Measurements from ENCODE around the gene CLDN5.
"Not testable (repeated sequence)": the region's sequence is repeated elsewhere in the genome, so short reads cannot be mapped to it uniquely, and the experiment has no call there.

CLDN5 gene

DNA sequence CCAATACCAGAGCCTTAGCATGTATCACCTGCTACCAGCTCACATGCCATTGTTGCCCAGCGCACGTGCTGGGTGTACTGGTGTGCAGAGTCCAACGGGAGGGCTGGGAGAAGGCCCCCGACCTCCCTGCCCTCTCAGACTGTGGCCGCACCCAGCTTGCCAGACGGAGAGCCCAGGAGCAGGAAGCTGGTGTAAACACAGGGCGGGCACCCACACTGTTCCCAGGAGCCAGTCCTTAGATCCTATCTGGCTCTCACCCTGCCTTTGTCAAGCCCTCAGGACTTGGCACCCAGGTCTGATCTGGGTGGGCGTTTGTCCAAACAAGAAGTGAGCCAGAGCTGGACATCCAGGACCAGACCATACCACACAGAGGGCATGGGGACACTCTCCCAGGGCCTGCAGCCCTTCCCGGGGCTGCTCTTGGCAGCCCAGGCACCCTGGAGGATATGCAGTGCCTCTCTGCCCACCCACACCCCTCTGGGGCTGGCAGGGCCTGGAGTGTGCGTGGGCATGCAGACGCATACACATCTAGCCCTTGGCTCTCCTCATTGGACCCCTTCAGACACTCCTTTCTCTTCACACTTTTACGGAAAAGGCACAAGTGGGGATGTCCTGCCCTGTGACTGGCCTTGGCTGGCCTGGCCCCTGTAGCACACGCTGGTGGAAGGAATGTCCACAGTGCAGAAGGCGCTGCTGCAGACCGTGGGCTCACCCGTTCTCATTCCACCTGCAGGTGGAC is 19.9 kb upstream of the CLDN5 start:
- Histone ChIP-seq H3K36me3 (ENCODE audit: control insufficient read depth, insufficient read depth, low read length) (no peaks in the 10 kb centered on the region), H3K4me3 (ENCODE audit: low read length) (no peak overlapping the region), H3K4me1 (ENCODE audit: control insufficient read depth, insufficient read depth, low read length) (peaks cover 16% of the 10 kb centered on the region), H3K9me3 (ENCODE audit: control insufficient read depth, low read length) (no peaks in the 10 kb centered on the region), H3K9ac (ENCODE audit: low read length) (peak overlapping the region; percentile 8), H3K27me3 (ENCODE audit: control insufficient read depth, insufficient read depth, low read length) (no peaks in the 10 kb centered on the region)

DNA sequence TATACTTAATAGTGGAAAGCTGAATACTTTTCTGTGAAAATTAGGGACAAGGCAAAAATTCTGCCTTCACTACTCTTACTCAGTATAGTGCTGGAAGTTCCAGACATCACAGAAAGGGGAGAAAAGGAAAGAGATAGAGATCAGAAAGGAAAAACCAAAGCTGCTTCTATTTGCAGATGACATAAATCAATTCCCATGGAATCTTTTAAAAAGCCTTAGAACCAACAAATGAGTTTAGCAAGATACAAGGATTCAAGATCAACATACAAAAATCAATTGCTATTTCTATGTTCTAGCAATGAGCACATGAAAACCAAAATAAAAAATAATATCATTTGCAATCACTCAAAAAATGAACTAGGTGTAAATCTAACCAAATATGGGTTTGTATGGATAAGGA is 16.2 kb upstream of the CLDN5 start:
- Histone ChIP-seq H3K4me1 (ENCODE audit: control insufficient read depth, insufficient read depth, low read length) (peaks cover 16% of the 10 kb centered on the region), H3K4me3 (ENCODE audit: low read length) (no peak overlapping the region), H3K36me3 (ENCODE audit: control insufficient read depth, insufficient read depth, low read length) (no peaks in the 10 kb centered on the region), H3K9me3 (ENCODE audit: control insufficient read depth, low read length) (no peaks in the 10 kb centered on the region), H3K9ac (ENCODE audit: low read length) (no peak overlapping the region), H3K27me3 (ENCODE audit: control insufficient read depth, insufficient read depth, low read length) (no peaks in the 10 kb centered on the region)

DNA sequence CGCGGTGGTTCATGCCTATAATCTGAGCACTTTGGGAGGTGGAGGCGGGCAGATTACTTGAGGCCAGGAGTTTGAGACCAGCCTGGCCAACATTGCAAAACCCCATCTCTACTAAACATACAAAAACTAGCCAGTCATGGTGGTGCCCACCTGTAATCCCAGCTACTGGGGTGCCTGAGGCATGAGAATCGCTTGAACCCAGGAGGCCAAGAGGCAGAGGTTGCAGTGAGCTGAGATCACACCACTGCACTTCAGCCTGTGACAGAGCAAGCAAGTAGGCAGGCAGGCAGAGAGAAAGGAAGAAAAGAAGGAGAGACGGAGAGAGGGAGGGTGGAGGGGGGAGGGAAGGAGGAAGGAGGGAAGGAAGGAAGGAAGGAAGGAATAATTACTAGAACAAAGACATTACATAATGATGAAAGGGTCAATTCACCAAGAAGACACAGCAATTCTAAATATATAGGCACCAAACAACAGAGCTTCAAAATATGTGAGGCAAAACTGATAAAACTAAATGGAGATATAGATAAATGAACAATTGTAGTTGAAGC is 13.8 kb upstream of the CLDN5 start:
- Histone ChIP-seq H3K9ac (ENCODE audit: low read length) (no peak overlapping the region), H3K4me1 (ENCODE audit: control insufficient read depth, insufficient read depth, low read length) (no peaks in the 10 kb centered on the region), H3K9me3 (ENCODE audit: control insufficient read depth, low read length) (no peaks in the 10 kb centered on the region), H3K27me3 (ENCODE audit: control insufficient read depth, insufficient read depth, low read length) (no peaks in the 10 kb centered on the region), H3K36me3 (ENCODE audit: control insufficient read depth, insufficient read depth, low read length) (no peaks in the 10 kb centered on the region), H3K4me3 (ENCODE audit: low read length) (no peak overlapping the region)

DNA sequence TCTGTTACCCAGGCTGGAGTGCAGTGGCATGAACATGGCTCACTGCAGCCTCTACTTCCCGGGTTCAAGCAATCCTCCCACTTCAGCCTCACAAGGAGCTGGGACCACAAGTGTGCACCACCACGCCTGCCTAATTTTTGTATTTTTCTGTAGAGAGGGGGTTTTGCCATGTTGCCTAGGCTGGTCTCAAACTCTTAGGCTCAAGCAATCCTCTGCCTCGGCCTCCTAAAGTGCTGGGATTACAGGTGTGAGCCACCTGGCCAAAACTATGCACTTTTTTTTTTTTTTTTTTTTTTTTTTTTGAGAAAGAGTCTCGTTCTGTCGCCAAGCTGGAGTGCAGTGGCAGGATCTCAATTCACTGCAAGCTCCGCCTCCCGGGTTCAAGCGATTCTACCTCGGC is 12.4 kb upstream of the CLDN5 start:
- no peaks in the 10 kb centered on the region for H3K36me3 ChIP-seq (ENCODE audit: control insufficient read depth, insufficient read depth, low read length)
- no peaks in the 10 kb centered on the region for H3K9me3 ChIP-seq (ENCODE audit: control insufficient read depth, low read length)
- no peak overlapping the region for H3K9ac ChIP-seq (ENCODE audit: low read length)
- H3K27me3 ChIP-seq (ENCODE audit: control insufficient read depth, insufficient read depth, low read length) = no peaks in the 10 kb centered on the region
- H3K4me3 ChIP-seq (ENCODE audit: low read length) = no peak overlapping the region
- no peaks in the 10 kb centered on the region for H3K4me1 ChIP-seq (ENCODE audit: control insufficient read depth, insufficient read depth, low read length)

GRCh38 chr22:19535001-19535400 is 10.8 kb upstream of the CLDN5 start:
- no peaks in the 10 kb centered on the region for H3K4me1 ChIP-seq (ENCODE audit: control insufficient read depth, insufficient read depth, low read length)
- no peaks in the 10 kb centered on the region for H3K9me3 ChIP-seq (ENCODE audit: control insufficient read depth, low read length)
- no peak overlapping the region for H3K9ac ChIP-seq (ENCODE audit: low read length)
- no peaks in the 10 kb centered on the region for H3K27me3 ChIP-seq (ENCODE audit: control insufficient read depth, insufficient read depth, low read length)
- H3K36me3 ChIP-seq (ENCODE audit: control insufficient read depth, insufficient read depth, low read length) = no peaks in the 10 kb centered on the region
- no peak overlapping the region for H3K4me3 ChIP-seq (ENCODE audit: low read length)

- no peak overlapping the region for H3K4me3 ChIP-seq (ENCODE audit: low read length)
- no peaks in the 10 kb centered on the region for H3K9me3 ChIP-seq (ENCODE audit: control insufficient read depth, low read length)
- no peaks in the 10 kb centered on the region for H3K36me3 ChIP-seq (ENCODE audit: control insufficient read depth, insufficient read depth, low read length)
- H3K4me1 ChIP-seq (ENCODE audit: control insufficient read depth, insufficient read depth, low read length) = no peaks in the 10 kb centered on the region
- H3K27me3 ChIP-seq (ENCODE audit: control insufficient read depth, insufficient read depth, low read length) = no peaks in the 10 kb centered on the region
- H3K9ac ChIP-seq (ENCODE audit: low read length) = no peak overlapping the region
These were observed 9.6 kb upstream of the CLDN5 start for GRCh38 chr22:19533857-19534256.

DNA sequence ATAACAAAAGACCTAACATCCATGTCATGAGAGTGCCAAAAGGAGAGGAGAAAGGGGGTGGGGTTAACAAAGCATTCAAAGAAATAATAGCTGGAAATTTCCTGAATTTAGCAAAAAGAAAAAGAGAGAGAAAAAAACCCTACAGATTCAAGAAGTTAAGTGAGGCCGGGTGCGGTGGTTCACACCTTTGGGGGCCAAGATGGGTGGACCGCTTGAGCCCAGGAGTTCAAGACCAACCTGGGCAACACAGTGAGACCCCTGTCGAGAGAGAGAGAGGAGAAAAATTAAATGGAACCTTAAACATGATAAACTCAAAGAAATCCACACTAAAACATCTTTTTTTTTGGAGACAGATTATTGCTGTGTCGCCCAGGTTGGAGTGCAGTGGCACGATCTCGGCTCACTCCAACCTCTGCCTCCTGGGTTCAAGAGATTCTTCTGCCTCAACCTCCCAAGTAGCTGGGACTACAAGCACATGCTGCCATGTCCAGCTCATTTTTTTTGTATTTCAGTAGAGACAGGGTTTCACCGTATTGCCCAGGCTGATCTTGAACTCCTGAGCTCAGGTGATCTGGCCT is 8.9 kb upstream of the CLDN5 start:
- Histone ChIP-seq H3K4me1 (ENCODE audit: control insufficient read depth, insufficient read depth, low read length) (no peaks in the 10 kb centered on the region), H3K9ac (ENCODE audit: low read length) (no peak overlapping the region), H3K4me3 (ENCODE audit: low read length) (no peak overlapping the region)

GRCh38 chr22:19531327-19531726 is 7.1 kb upstream of the CLDN5 start:
- H3K4me1 ChIP-seq (ENCODE audit: control insufficient read depth, insufficient read depth, low read length); H3K27me3 ChIP-seq (ENCODE audit: control insufficient read depth, insufficient read depth, low read length); H3K36me3 ChIP-seq (ENCODE audit: control insufficient read depth, insufficient read depth, low read length): not testable (repeated sequence)

More for the DNA sequence above, 8.9 kb upstream of the CLDN5 start:
- Histone ChIP-seq H3K9me3 (ENCODE audit: control insufficient read depth, low read length) (no peaks in the 10 kb centered on the region), H3K36me3 (ENCODE audit: control insufficient read depth, insufficient read depth, low read length) (no peaks in the 10 kb centered on the region), H3K27me3 (ENCODE audit: control insufficient read depth, insufficient read depth, low read length) (no peaks in the 10 kb centered on the region)

GRCh38 chr22:19530751-19531150 is 6.5 kb upstream of the CLDN5 start:
- no peak overlapping the region for H3K9ac ChIP-seq (ENCODE audit: low read length)
- no peak overlapping the region for H3K4me3 ChIP-seq (ENCODE audit: low read length)
- H3K36me3 ChIP-seq (ENCODE audit: control insufficient read depth, insufficient read depth, low read length) = no peaks in the 10 kb centered on the region
- peaks cover 5% of the 10 kb centered on the region for H3K27me3 ChIP-seq (ENCODE audit: control insufficient read depth, insufficient read depth, low read length)
- H3K9me3 ChIP-seq (ENCODE audit: control insufficient read depth, low read length) = no peaks in the 10 kb centered on the region
- no peaks in the 10 kb centered on the region for H3K4me1 ChIP-seq (ENCODE audit: control insufficient read depth, insufficient read depth, low read length)

More at GRCh38 chr22:19531327-19531726, 7.1 kb upstream of the CLDN5 start:
- not testable (repeated sequence) for H3K9me3 ChIP-seq (ENCODE audit: control insufficient read depth, low read length); H3K9ac ChIP-seq (ENCODE audit: low read length); H3K4me3 ChIP-seq (ENCODE audit: low read length)

DNA sequence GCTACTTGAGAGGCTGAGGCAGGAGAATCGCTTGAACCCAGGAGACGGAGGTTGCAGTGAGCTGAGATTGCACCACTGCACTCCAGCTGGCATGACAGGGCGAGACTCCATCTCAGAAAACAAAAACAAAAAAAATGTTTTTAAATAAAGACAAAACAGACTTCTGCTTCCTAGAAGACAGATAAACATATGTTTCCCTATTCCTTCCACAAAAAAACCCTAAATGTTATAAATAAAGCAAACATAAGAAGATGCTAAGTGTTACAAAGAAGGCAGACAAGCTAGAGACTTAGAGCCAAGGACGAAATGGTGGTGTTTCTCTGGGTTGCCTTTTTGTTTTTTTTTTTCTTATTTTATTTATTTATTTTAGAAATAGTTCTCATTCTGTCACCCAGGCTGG is 5.6 kb upstream of the CLDN5 start:
- H3K27me3 ChIP-seq (ENCODE audit: control insufficient read depth, insufficient read depth, low read length) = peaks cover 15% of the 10 kb centered on the region

GRCh38 chr22:19527861-19528417 is 3.7 kb upstream of the CLDN5 start:
- Histone ChIP-seq H3K9ac (ENCODE audit: low read length) (no peak overlapping the region), H3K4me1 (ENCODE audit: control insufficient read depth, insufficient read depth, low read length) (peaks cover 12% of the 10 kb centered on the region), H3K27me3 (ENCODE audit: control insufficient read depth, insufficient read depth, low read length) (peaks cover 33% of the 10 kb centered on the region), H3K9me3 (ENCODE audit: control insufficient read depth, low read length) (no peaks in the 10 kb centered on the region), H3K4me3 (ENCODE audit: low read length) (no peak overlapping the region), H3K36me3 (ENCODE audit: control insufficient read depth, insufficient read depth, low read length) (no peaks in the 10 kb centered on the region)

More for the DNA sequence above, 5.6 kb upstream of the CLDN5 start:
- Histone ChIP-seq H3K4me3 (ENCODE audit: low read length) (no peak overlapping the region), H3K36me3 (ENCODE audit: control insufficient read depth, insufficient read depth, low read length) (no peaks in the 10 kb centered on the region), H3K4me1 (ENCODE audit: control insufficient read depth, insufficient read depth, low read length) (no peaks in the 10 kb centered on the region), H3K9ac (ENCODE audit: low read length) (no peak overlapping the region), H3K9me3 (ENCODE audit: control insufficient read depth, low read length) (no peaks in the 10 kb centered on the region)

DNA sequence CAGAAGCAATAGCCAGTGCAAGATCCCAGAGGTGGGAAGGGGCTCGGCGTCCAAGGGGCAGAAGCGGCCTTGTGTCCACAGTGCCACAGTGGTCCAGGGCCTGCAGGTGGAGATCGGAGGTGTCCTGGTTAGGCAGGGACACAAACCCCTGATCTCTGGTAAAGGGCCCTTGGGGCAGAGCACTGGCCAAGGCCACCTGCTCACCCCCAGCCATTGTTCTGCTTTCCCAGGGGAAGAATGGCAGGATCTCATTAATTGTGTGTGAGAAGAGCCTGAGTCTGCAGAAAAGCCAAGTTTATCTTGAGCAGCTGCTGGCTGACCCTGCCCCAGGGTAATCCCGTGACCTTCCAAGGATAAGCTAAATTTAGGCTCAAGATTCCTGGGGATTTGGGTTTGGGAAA is 3.1 kb upstream of the CLDN5 start:
- H3K27me3 ChIP-seq (ENCODE audit: control insufficient read depth, insufficient read depth, low read length) = peaks cover 39% of the 10 kb centered on the region
- no peaks in the 10 kb centered on the region for H3K36me3 ChIP-seq (ENCODE audit: control insufficient read depth, insufficient read depth, low read length)
- H3K9me3 ChIP-seq (ENCODE audit: control insufficient read depth, low read length) = no peaks in the 10 kb centered on the region
- H3K4me3 ChIP-seq (ENCODE audit: low read length) = no peak overlapping the region
- peaks cover 12% of the 10 kb centered on the region for H3K4me1 ChIP-seq (ENCODE audit: control insufficient read depth, insufficient read depth, low read length)
- no peak overlapping the region for H3K9ac ChIP-seq (ENCODE audit: low read length)
